Endothelial cell of umbilical vein (primary cell): Measurements from ENCODE around the gene GPR162.

Source experiments
- CTCF ChIP-seq, 2 donors: IDR thresholded peaks; 1 replicate in 1 of 2; 2 replicates in 1 of 2; pipeline ENCODE4 v1.5.1; 2011; ENCODE audit warnings: low read length in 2 of 2, mild to moderate bottlenecking in 2 of 2, moderate library complexity in 2 of 2, control low read depth in 1 of 2, inconsistent platforms in 1 of 2, low read depth in 1 of 2; ENCODE audit not compliant: insufficient read depth in 1 of 2; ENCODE audit errors: extremely low read depth in 1 of 2
- EZH2 ChIP-seq: IDR thresholded peaks from 2 replicates; pipeline ENCODE4 v1.6.1; 2012; ENCODE audit warnings: borderline replicate concordance, low read depth, mild to moderate bottlenecking, moderate library complexity, low read length, inconsistent platforms; ENCODE audit not compliant: severe bottlenecking
- GATA2 ChIP-seq: IDR thresholded peaks from 2 replicates; pipeline ENCODE4 v1.7.0; 2011; ENCODE audit warnings: low read depth, mild to moderate bottlenecking, moderate library complexity, mixed read lengths, low read length; ENCODE audit not compliant: insufficient read length, insufficient read depth
- MAX ChIP-seq: IDR thresholded peaks from 2 replicates; pipeline ENCODE4 v1.6.1; 2011; ENCODE audit not compliant: insufficient read depth, insufficient read length
- POLR2A ChIP-seq: IDR thresholded peaks from 2 replicates; pipeline ENCODE4 v1.6.1; 2012; ENCODE audit warnings: low read depth, mild to moderate bottlenecking, control low read depth, low read length
- POLR2AphosphoS5 ChIP-seq: IDR thresholded peaks from 2 replicates; pipeline ENCODE4 v1.6.1; 2012; ENCODE audit warnings: low read depth, mild to moderate bottlenecking, control low read depth, low read length, moderate library complexity; ENCODE audit not compliant: insufficient read depth

GRCh38 chr12:6818645-6819044 is 3.0 kb upstream of the GPR162 start:
- TF ChIP-seq MAX (no peak), POLR2A (no peak), CTCF (IDR thresholded peaks at IDR 0.05; ENCODE audit: extremely low read depth in 1 of 2, insufficient read depth in 1 of 2, low read depth in 1 of 2, low read length in 2 of 2) (no peak), POLR2AphosphoS5 (no peak), EZH2 (no peak), GATA2 (no peak)
